GM23338 (cell line): ENCODE measurements around the gene BRF1. TPM values are rescaled to one million over a fixed set of nuclear protein-coding genes. Genes with fewer than 3 reads are reported as not detected.

Source experiments
- ATAC-seq: fragments of 200-7000 bp; cut with Tn5 transposase; 3 replicates; pipeline ENCODE4 v1.9.1; 2020
- DNase-seq: peaks from one replicate; pipeline ENCODE4 v3.0.0-alpha.2; 2015; ENCODE audit warnings: low spot score
- H2AFZ ChIP-seq: fragments of 200-600 bp; sonication (generic); 2 replicates; pipeline ENCODE4 v1.8.0; 2016; ENCODE audit warnings: antibody characterized with exemption, mild to moderate bottlenecking, moderate library complexity
- H3F3A ChIP-seq: fragments of 200-600 bp; sonication (generic); replicated peaks from 2 replicates; pipeline ENCODE4 v1.8.0; 2017; ENCODE audit warnings: antibody characterized with exemption, mixed run types, low read depth
- H3K27ac ChIP-seq: fragments of 200-600 bp; sonication (generic); 2 replicates; pipeline ENCODE4 v1.6.1; 2016; ENCODE audit warnings: low read depth
- H3K27me3 ChIP-seq: fragments of 200-600 bp; sonication (generic); 2 replicates; pipeline ENCODE4 v1.8.0; 2016; ENCODE audit warnings: mild to moderate bottlenecking, mixed run types, moderate library complexity; ENCODE audit not compliant: insufficient read depth
- H3K36me3 ChIP-seq: fragments of 200-600 bp; sonication (generic); 2 replicates; pipeline ENCODE4 v1.8.0; 2016; ENCODE audit warnings: mild to moderate bottlenecking; ENCODE audit not compliant: insufficient read depth
- H3K4me1 ChIP-seq: fragments of 200-600 bp; sonication (generic); 2 replicates; pipeline ENCODE4 v1.8.0; 2016; ENCODE audit warnings: mild to moderate bottlenecking, moderate library complexity; ENCODE audit not compliant: insufficient read depth
- H3K4me2 ChIP-seq: fragments of 200-600 bp; sonication (generic); 2 replicates; pipeline ENCODE4 v1.7.1; 2017; ENCODE audit warnings: mixed run types
- H3K4me3 ChIP-seq: fragments of 200-600 bp; sonication (generic); 2 replicates; pipeline ENCODE4 v1.6.1; 2016; ENCODE audit warnings: mixed run types
- H3K79me2 ChIP-seq: fragments of 200-600 bp; sonication (generic); replicated peaks from 2 replicates; pipeline ENCODE4 v1.8.0; 2017; ENCODE audit warnings: mild to moderate bottlenecking; ENCODE audit not compliant: insufficient read depth
- H3K9me2 ChIP-seq: fragments of 200-600 bp; sonication (generic); 2 replicates; pipeline ENCODE4 v1.8.0; 2017; ENCODE audit not compliant: insufficient read depth
- H4K20me1 ChIP-seq: fragments of 200-600 bp; sonication (generic); replicated peaks from 2 replicates; pipeline ENCODE4 v1.8.0; 2017; ENCODE audit warnings: mild to moderate bottlenecking; ENCODE audit not compliant: insufficient read depth
- H3K27ac Mint-ChIP-seq: 2 replicates; pipeline ENCODE4 v1.8.0; 2020; ENCODE audit warnings: inconsistent platforms, mild to moderate bottlenecking, moderate library complexity, mixed read lengths
- H3K27me3 Mint-ChIP-seq: 3 replicates; pipeline ENCODE4 v1.8.0; 2022; ENCODE audit warnings: low read depth, mild to moderate bottlenecking, moderate library complexity, mixed read lengths, inconsistent platforms; ENCODE audit not compliant: insufficient read depth, poor library complexity
- H3K36me3 Mint-ChIP-seq: 3 replicates; pipeline ENCODE4 v1.8.0; 2021; ENCODE audit warnings: low read depth, mild to moderate bottlenecking, inconsistent platforms, moderate library complexity, mixed read lengths
- H3K4me1 Mint-ChIP-seq: 3 replicates; pipeline ENCODE4 v1.8.0; 2020; ENCODE audit warnings: mild to moderate bottlenecking, inconsistent platforms, mixed read lengths
- H3K4me3 Mint-ChIP-seq: 3 replicates; pipeline ENCODE4 v1.8.0; 2021; ENCODE audit warnings: moderate library complexity, mild to moderate bottlenecking, inconsistent platforms, mixed read lengths
- H3K9me3 Mint-ChIP-seq: 3 replicates; pipeline ENCODE4 v1.8.0; 2020; ENCODE audit warnings: moderate library complexity, mild to moderate bottlenecking, inconsistent platforms, mixed read lengths
- CREB1 ChIP-seq: fragments of 250-450 bp; sonication (Bioruptor Pico); IDR thresholded peaks from 2 replicates; pipeline ENCODE4 v1.5.0; 2020; ENCODE audit warnings: low read depth, mild to moderate bottlenecking, moderate library complexity
- EZH2 ChIP-seq: fragments of 200-600 bp; sonication (generic); IDR thresholded peaks from one replicate; pipeline ENCODE4 v1.8.0; 2017; ENCODE audit warnings: antibody characterized with exemption, mild to moderate bottlenecking, low read depth; ENCODE audit not compliant: unreplicated experiment
- EZH2phosphoT487 ChIP-seq: fragments of 200-600 bp; sonication (generic); IDR thresholded peaks from one replicate; pipeline ENCODE4 v1.8.1; 2018; ENCODE audit warnings: antibody characterized with exemption; ENCODE audit not compliant: unreplicated experiment
- JUNB ChIP-seq: IDR thresholded peaks from one replicate; pipeline ENCODE4 v1.6.1; 2016; ENCODE audit warnings: antibody characterized with exemption; ENCODE audit not compliant: unreplicated experiment
- NANOG ChIP-seq: IDR thresholded peaks from 2 replicates; pipeline ENCODE4 v1.6.1; 2016; ENCODE audit warnings: antibody characterized with exemption, borderline replicate concordance
- POLR2AphosphoS5 ChIP-seq: IDR thresholded peaks from 2 replicates; pipeline ENCODE4 v1.6.1; 2016; ENCODE audit warnings: antibody characterized with exemption, low read depth
- STAT1 ChIP-seq: IDR thresholded peaks from one replicate; pipeline ENCODE4 v1.6.1; 2016; ENCODE audit warnings: antibody characterized with exemption; ENCODE audit not compliant: unreplicated experiment
- ZNF114 ChIP-seq: fragments of 250-450 bp; sonication (Bioruptor Pico); IDR thresholded peaks from 2 replicates; pipeline ENCODE4 v1.5.0; 2020; ENCODE audit warnings: mild to moderate bottlenecking, moderate library complexity
- ZNF331 ChIP-seq: fragments of 250-450 bp; sonication (Bioruptor Pico); IDR thresholded peaks from 2 replicates; pipeline ENCODE4 v1.5.0; 2020; ENCODE audit warnings: low read depth, mild to moderate bottlenecking, moderate library complexity
- polyA plus RNA-seq: library from polyadenylated mRNA; unstranded; fragments of >200 nt; fragmentation: Nextera tagmentation; extraction: Ambion mirVana; gene quantifications from 2 replicates; pipeline ENCODE4 v1.2.1, GENCODE V29; 2016
- total RNA-seq: library from RNA; depleted of rRNA; stranded (reverse); fragments of >200 nt; shearing (Covaris generic); gene quantifications from 2 replicates; pipeline ENCODE4 v1.2.3, GENCODE V29; 2014
- TF ChIP-seq, protein P1 (sequence below): fragments of 250-450 bp; sonication (Bioruptor Pico); IDR thresholded peaks from 2 replicates; pipeline ENCODE4 v1.5.0; 2020; ENCODE audit warnings: mild to moderate bottlenecking, moderate library complexity
- TF ChIP-seq, protein P2 (sequence below): IDR thresholded peaks from 2 replicates; pipeline ENCODE4 v1.6.1; 2016; ENCODE audit warnings: antibody characterized with exemption
- TF ChIP-seq, protein P3 (sequence below): IDR thresholded peaks from one replicate; pipeline ENCODE4 v1.6.1; 2018; ENCODE audit warnings: antibody characterized with exemption; ENCODE audit not compliant: unreplicated experiment
- TF ChIP-seq, protein P4 (sequence below), 2 experiments: fragments of 200-600 bp in 1 of 2; sonication (generic) in 1 of 2; conservative IDR thresholded peaks; 2 replicates each; pipeline versions ENCODE4 v1.5.1 to v1.6.1; 2016 to 2017; ENCODE audit warnings: antibody characterized with exemption in 2 of 2, low read depth in 2 of 2, mild to moderate bottlenecking in 2 of 2, moderate library complexity in 1 of 2

The BRF1 gene
- total and polyA plus RNA-seq, 2 experiments from 2014 or later, result 8.6 to 29.9 TPM

DNA sequence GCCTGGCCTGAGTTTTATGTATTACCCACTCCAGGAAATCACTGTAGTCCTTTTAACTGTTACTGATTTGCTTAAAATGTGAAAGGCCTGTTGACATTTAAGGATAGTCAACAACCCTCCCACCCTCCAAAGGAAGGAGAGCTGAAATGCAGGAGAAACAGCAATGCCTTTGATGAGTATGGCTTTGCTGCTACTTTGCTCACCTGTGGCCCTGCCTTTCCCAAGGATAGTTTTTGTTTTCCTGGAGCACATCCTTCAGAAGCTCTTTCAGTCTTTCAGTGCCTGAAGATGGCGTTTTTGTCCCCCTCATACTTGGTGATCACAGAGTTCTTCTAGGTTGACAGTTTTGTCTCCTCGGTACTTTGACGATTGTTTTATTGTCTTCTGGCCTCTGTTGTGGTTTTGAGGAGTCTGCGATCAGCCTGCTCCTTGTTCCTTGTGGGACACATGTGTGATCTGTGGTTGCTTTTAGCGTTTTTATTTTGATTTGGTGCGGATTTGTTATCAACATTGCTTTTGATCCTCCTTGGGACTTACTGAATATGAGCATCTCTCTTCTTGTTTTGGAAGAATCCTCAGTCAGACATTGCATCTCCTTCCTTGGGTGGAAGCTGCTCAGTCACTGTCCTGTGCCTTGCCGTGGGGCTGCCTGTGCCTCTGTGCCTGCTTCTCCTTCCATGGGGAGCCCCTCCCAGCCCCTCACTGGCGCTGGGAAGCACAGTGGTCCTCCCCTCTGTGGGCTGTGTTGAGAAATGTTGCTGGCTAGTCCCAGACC is 31.0 kb upstream of the BRF1 start:
- no peak for TF ChIP-seq ZNF114 (CRISPR knock-in tag)
- TF ChIP-seq, protein P1, sequence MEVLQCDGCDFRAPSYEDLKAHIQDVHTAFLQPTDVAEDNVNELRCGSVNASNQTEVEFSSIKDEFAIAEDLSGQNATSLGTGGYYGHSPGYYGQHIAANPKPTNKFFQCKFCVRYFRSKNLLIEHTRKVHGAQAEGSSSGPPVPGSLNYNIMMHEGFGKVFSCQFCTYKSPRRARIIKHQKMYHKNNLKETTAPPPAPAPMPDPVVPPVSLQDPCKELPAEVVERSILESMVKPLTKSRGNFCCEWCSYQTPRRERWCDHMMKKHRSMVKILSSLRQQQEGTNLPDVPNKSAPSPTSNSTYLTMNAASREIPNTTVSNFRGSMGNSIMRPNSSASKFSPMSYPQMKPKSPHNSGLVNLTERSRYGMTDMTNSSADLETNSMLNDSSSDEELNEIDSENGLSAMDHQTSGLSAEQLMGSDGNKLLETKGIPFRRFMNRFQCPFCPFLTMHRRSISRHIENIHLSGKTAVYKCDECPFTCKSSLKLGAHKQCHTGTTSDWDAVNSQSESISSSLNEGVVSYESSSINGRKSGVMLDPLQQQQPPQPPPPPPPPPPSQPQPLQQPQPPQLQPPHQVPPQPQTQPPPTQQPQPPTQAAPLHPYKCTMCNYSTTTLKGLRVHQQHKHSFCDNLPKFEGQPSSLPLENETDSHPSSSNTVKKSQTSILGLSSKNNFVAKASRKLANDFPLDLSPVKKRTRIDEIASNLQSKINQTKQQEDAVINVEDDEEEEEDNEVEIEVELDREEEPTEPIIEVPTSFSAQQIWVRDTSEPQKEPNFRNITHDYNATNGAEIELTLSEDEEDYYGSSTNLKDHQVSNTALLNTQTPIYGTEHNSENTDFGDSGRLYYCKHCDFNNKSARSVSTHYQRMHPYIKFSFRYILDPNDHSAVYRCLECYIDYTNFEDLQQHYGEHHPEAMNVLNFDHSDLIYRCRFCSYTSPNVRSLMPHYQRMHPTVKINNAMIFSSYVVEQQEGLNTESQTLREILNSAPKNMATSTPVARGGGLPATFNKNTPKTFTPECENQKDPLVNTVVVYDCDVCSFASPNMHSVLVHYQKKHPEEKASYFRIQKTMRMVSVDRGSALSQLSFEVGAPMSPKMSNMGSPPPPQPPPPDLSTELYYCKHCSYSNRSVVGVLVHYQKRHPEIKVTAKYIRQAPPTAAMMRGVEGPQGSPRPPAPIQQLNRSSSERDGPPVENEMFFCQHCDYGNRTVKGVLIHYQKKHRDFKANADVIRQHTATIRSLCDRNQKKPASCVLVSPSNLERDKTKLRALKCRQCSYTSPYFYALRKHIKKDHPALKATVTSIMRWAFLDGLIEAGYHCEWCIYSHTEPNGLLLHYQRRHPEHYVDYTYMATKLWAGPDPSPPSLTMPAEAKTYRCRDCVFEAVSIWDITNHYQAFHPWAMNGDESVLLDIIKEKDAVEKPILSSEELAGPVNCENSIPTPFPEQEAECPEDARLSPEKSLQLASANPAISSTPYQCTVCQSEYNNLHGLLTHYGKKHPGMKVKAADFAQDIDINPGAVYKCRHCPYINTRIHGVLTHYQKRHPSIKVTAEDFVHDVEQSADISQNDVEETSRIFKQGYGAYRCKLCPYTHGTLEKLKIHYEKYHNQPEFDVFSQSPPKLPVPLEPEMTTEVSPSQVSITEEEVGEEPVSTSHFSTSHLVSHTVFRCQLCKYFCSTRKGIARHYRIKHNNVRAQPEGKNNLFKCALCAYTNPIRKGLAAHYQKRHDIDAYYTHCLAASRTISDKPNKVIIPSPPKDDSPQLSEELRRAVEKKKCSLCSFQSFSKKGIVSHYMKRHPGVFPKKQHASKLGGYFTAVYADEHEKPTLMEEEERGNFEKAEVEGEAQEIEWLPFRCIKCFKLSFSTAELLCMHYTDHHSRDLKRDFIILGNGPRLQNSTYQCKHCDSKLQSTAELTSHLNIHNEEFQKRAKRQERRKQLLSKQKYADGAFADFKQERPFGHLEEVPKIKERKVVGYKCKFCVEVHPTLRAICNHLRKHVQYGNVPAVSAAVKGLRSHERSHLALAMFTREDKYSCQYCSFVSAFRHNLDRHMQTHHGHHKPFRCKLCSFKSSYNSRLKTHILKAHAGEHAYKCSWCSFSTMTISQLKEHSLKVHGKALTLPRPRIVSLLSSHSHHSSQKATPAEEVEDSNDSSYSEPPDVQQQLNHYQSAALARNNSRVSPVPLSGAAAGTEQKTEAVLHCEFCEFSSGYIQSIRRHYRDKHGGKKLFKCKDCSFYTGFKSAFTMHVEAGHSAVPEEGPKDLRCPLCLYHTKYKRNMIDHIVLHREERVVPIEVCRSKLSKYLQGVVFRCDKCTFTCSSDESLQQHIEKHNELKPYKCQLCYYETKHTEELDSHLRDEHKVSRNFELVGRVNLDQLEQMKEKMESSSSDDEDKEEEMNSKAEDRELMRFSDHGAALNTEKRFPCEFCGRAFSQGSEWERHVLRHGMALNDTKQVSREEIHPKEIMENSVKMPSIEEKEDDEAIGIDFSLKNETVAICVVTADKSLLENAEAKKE (CRISPR knock-in tag), result no peak
- no peak for TF ChIP-seq STAT1
- TF ChIP-seq, protein P2, sequence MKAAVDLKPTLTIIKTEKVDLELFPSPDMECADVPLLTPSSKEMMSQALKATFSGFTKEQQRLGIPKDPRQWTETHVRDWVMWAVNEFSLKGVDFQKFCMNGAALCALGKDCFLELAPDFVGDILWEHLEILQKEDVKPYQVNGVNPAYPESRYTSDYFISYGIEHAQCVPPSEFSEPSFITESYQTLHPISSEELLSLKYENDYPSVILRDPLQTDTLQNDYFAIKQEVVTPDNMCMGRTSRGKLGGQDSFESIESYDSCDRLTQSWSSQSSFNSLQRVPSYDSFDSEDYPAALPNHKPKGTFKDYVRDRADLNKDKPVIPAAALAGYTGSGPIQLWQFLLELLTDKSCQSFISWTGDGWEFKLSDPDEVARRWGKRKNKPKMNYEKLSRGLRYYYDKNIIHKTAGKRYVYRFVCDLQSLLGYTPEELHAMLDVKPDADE, result no peak
- no peak for TF ChIP-seq ZNF331 (CRISPR knock-in tag)
- no peak for TF ChIP-seq POLR2AphosphoS5
- no peak for TF ChIP-seq JUNB
- no peak for TF ChIP-seq EZH2
- TF ChIP-seq NANOG, result no peak
- TF ChIP-seq EZH2phosphoT487, result no peak
- TF ChIP-seq, protein P3, sequence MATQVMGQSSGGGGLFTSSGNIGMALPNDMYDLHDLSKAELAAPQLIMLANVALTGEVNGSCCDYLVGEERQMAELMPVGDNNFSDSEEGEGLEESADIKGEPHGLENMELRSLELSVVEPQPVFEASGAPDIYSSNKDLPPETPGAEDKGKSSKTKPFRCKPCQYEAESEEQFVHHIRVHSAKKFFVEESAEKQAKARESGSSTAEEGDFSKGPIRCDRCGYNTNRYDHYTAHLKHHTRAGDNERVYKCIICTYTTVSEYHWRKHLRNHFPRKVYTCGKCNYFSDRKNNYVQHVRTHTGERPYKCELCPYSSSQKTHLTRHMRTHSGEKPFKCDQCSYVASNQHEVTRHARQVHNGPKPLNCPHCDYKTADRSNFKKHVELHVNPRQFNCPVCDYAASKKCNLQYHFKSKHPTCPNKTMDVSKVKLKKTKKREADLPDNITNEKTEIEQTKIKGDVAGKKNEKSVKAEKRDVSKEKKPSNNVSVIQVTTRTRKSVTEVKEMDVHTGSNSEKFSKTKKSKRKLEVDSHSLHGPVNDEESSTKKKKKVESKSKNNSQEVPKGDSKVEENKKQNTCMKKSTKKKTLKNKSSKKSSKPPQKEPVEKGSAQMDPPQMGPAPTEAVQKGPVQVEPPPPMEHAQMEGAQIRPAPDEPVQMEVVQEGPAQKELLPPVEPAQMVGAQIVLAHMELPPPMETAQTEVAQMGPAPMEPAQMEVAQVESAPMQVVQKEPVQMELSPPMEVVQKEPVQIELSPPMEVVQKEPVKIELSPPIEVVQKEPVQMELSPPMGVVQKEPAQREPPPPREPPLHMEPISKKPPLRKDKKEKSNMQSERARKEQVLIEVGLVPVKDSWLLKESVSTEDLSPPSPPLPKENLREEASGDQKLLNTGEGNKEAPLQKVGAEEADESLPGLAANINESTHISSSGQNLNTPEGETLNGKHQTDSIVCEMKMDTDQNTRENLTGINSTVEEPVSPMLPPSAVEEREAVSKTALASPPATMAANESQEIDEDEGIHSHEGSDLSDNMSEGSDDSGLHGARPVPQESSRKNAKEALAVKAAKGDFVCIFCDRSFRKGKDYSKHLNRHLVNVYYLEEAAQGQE, result no peak
- TF ChIP-seq, protein P4, sequence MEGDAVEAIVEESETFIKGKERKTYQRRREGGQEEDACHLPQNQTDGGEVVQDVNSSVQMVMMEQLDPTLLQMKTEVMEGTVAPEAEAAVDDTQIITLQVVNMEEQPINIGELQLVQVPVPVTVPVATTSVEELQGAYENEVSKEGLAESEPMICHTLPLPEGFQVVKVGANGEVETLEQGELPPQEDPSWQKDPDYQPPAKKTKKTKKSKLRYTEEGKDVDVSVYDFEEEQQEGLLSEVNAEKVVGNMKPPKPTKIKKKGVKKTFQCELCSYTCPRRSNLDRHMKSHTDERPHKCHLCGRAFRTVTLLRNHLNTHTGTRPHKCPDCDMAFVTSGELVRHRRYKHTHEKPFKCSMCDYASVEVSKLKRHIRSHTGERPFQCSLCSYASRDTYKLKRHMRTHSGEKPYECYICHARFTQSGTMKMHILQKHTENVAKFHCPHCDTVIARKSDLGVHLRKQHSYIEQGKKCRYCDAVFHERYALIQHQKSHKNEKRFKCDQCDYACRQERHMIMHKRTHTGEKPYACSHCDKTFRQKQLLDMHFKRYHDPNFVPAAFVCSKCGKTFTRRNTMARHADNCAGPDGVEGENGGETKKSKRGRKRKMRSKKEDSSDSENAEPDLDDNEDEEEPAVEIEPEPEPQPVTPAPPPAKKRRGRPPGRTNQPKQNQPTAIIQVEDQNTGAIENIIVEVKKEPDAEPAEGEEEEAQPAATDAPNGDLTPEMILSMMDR (conservative IDR thresholded peaks at IDR 0.05; ENCODE audit: low read depth in 2 of 2), result no peak
- no peak for TF ChIP-seq CREB1
- Histone ChIP-seq H3K27me3 (no peaks in the 10 kb centered on the region), H3K79me2 (peaks cover 68% of the 10 kb centered on the region), H3K4me2 (no peak overlapping the region), H4K20me1 (peaks cover 32% of the 10 kb centered on the region), H3K27ac (0 out of 2 replicates have a peak overlapping the region, but pooled peaks have one; percentile 59), H3K9me2 (no peaks in the 10 kb centered on the region), H3K4me1 (peaks cover 28% of the 10 kb centered on the region), H3K4me3 (no peak overlapping the region), H2AFZ (no peak overlapping the region), H3F3A (no peaks in the 10 kb centered on the region), H3K36me3 (no peaks in the 10 kb centered on the region)
- Mint-ChIP-seq H3K27ac (peak overlapping the region; percentile 11; the same call in 1 of the 2 replicates), H3K27me3 (peaks cover 17% of the 10 kb centered on the region), H3K4me3 (no peak overlapping the region; the same call in 2 of the 3 replicates), H3K36me3 (peaks cover 10% of the 10 kb centered on the region; the same call in 1 of the 3 replicates), H3K9me3 (peaks cover 3% of the 10 kb centered on the region), H3K4me1 (peaks cover 44% of the 10 kb centered on the region)
- no peak for DNase-seq
- ATAC-seq, result no peak
